Left lung (tissue), 10 donors: ENCODE measurements around the gene CCN2. TPM values are rescaled to one million over a fixed set of nuclear protein-coding genes. Genes with fewer than 3 reads are reported as not detected.

ENCODE experiments used
- ATAC-seq: fragments of 200-7000 bp; cut with Tn5 transposase; one replicate; pipeline ENCODE4 v1.9.1; 2020; ENCODE audit warnings: moderate library complexity
- DNase-seq, 4 donors: peaks; one replicate each; pipeline ENCODE4 v3.0.0-alpha.2; 2013 to 2020
- H3K27ac ChIP-seq, 2 donors: fragments of 200-600 bp; sonication (generic) in 1 of 2; one replicate each; pipeline versions ENCODE4 v1.5.0 to v1.8.0; 2020 to 2021
- H3K27me3 ChIP-seq, 2 donors: fragments of 200-600 bp; sonication (generic) in 1 of 2; one replicate each; pipeline versions ENCODE4 v1.5.0 to v1.8.0; 2020 to 2021
- H3K36me3 ChIP-seq, 2 donors: fragments of 200-600 bp; sonication (generic) in 1 of 2; one replicate each; pipeline versions ENCODE4 v1.5.0 to v1.8.0; 2020 to 2021
- H3K4me1 ChIP-seq, 2 donors: fragments of 200-600 bp; one replicate each; pipeline ENCODE4 v1.8.0; 2021
- H3K4me3 ChIP-seq, 2 donors: fragments of 200-600 bp; sonication (generic) in 1 of 2; one replicate each; pipeline versions ENCODE4 v1.5.0 to v1.8.0; 2020 to 2021; ENCODE audit warnings: mild to moderate bottlenecking in 1 of 2
- H3K9me3 ChIP-seq, 2 donors: fragments of 200-600 bp; sonication (generic) in 1 of 2; one replicate each; pipeline versions ENCODE4 v1.5.0 to v1.8.0; 2020 to 2021
- CTCF ChIP-seq, 2 donors: fragments of 200-600 bp; sonication (generic) in 1 of 2; IDR thresholded peaks; one replicate each; pipeline versions ENCODE4 v1.5.0 to v1.8.0; 2021; ENCODE audit warnings: antibody characterized with exemption in 2 of 2
- intact Hi-C, 2 donors: fragments of 100-400 bp; cut with DNase I; formaldehyde crosslinking; loops; one replicate each; pipeline versions ENCODE4 v1.11.2 to v1.14.2; 2022
- polyA plus RNA-seq, 6 donors: library from polyadenylated mRNA; unstranded; fragments of 120-200 nt; gene quantifications; one replicate each; pipeline ENCODE4 v1.2.1, GENCODE V29; 2013; ENCODE audit not compliant: insufficient read length in 6 of 6
- total RNA-seq, 2 donors: library from RNA; stranded (reverse); fragmentation: NEBNext Ultra II Directional; extraction: Animal tissue kit (Norgen Biotek cat#: 25700); gene quantifications; one replicate each; pipeline ENCODE4 v1.2.1, GENCODE V29; 2021
- donor health status: DM: no; HTN: yes; CAD: no.
- donor health status: DM: no; HTN: no; CAD: no.

Gene CCN2
- total and polyA plus RNA-seq, 8 donors = 11.6 to 282 (median 85.2) TPM

DNA sequence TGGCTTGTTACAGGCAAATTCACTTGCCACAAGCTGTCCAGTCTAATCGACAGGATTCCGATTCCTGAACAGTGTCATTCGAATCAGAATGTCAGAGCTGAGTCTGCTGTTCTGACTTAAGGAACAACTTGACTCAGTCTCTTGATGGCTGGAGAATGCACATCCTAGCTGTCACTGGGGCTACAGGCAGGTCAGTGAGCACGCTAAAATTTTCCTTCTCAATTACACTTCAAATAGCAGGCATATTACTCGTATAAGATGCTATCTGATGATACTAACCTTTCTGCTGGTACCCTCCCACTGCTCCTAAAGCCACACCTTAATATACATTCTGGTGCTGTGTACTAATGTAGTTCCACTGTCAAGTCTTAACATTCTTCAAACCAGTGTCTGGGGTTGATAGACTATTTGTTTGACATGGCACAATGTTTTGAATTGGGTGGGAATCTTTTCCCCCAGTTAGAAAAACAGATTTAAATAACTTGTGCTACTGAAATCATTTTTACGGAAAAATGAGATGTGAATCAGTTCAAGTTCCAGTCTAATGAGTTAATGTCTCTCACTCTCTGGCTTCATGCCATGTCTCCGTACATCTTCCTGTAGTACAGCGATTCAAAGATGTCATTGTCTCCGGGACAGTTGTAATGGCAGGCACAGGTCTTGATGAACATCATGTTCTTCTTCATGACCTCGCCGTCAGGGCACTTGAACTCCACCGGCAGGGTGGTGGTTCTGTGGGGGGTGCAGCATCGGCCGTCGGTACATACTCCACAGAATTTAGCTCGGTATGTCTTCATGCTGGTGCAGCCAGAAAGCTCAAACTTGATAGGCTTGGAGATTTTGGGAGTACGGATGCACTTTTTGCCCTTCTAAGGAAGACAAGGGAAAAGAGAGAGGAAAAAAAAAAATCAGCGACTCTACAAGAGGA lies 2.2 kb downstream of the CCN2 start:
- H3K4me1 ChIP-seq = peaks cover 0 to 22% of the 10 kb centered on the region in 2 donors
- intact Hi-C loops = no loop called here
- H3K9me3 ChIP-seq = no peaks in the 10 kb centered on the region
- ATAC-seq = no peak
- TF ChIP-seq CTCF (IDR thresholded peaks at IDR 0.05) = no peak
- peak overlapping the region; percentile 47 to 56 for H3K4me3 ChIP-seq
- DNase-seq = no peak
- H3K27ac ChIP-seq = peak overlapping the region; percentile 85 to 93
- H3K36me3 ChIP-seq = no peaks in the 10 kb centered on the region
- peaks cover 0 to 57% of the 10 kb centered on the region in 2 donors for H3K27me3 ChIP-seq

- DNase-seq (no peak), ATAC-seq (no peak)
- TF ChIP-seq CTCF (IDR thresholded peaks at IDR 0.05) = no peak
Observed at GRCh38 chr6:131947986-131948661, 3.0 kb downstream of the CCN2 start.

DNA sequence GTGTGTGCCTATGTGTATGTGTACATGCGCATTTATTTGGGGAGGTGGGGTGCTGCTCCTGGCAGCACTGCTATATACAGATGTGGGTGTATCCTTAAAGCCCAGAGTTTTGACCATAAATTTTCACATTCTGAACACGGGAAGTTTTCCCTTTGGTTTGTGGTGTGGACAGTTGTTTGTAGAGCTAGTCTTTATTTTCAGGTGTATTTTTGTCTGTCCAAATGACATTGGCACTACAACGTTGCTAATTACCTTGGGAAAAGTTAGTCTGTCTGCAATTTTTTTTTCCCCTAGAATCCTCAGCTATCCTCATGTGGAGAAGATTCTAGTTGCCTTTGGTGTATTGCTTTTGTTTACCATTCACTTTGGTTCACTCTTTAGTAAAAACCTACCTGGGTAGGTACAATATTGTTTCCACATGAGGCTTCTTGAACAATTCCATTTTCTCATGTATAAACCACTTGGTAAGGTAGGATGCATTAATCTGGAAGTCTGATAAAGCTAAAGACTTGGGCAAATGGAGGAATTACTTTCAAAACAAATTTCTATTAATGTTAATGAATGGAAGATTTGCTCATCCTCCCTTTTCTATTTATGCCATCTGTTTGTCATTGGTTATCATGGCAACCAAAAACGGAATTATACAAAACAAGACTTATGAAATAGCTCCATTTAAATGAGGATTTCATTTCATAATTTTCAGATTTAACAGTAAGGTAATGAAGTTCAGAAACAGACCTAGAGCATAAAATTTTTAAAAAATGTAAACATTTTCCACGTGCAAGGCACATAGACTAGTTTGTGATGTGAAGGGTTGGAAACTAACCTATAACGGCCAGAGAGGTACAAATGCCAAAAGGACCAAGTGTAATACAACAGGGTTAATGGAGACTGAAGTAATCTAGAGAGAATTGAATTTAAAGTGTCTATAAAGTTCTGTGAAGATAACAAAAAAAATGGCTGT lies 3.9 kb downstream of the CCN2 start:
- peaks cover 0 to 45% of the 10 kb centered on the region in 2 donors for H3K27me3 ChIP-seq
- TF ChIP-seq CTCF (IDR thresholded peaks at IDR 0.05) = no peak
- H3K4me1 ChIP-seq = peaks cover 0 to 21% of the 10 kb centered on the region in 2 donors
- DNase-seq (no peak), ATAC-seq (no peak)
- H3K4me3 ChIP-seq = no peak overlapping the region
- intact Hi-C loops = no loop called here
- H3K27ac ChIP-seq = no peak overlapping the region
- no peaks in the 10 kb centered on the region for H3K9me3 ChIP-seq
- no peaks in the 10 kb centered on the region for H3K36me3 ChIP-seq

More at GRCh38 chr6:131947986-131948661, 3.0 kb downstream of the CCN2 start:
- H3K27ac ChIP-seq = no peak overlapping the region
- H3K4me1 ChIP-seq = peaks cover 0 to 21% of the 10 kb centered on the region in 2 donors
- no peaks in the 10 kb centered on the region for H3K9me3 ChIP-seq
- H3K4me3 ChIP-seq = no peak overlapping the region
- intact Hi-C loops = no loop called here
- H3K36me3 ChIP-seq = no peaks in the 10 kb centered on the region
- peaks cover 0 to 52% of the 10 kb centered on the region in 2 donors for H3K27me3 ChIP-seq

DNA sequence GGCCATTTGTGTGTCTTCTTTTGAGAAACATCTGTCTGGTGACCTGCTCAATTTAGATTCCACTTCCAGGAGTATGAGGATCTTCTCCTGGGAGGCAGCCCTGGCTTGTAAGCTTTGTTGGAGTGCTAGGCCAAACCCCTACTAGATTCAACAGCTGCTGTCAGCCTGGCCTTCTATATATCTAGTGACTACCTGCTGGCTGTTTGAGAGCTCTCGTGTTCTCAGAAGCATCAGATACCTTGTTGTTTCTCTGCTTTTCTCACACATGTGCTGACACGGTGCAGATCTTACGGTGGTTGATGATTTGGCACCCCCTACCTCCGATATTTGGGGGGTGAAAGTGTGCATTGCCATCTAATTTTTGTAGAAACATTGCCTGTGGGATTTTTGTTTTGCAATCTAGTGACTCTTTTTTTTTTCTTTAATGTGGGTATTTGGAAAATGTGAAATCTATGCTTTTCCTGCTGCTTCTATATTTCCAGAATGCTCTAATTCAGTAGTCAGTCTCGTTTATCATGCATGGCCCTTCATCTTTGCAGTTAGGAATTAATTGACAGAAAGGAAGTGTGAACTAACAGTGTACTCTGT lies 4.7 kb downstream of the CCN2 start:
- intact Hi-C loops = no loop called here
- H3K9me3 ChIP-seq = no peaks in the 10 kb centered on the region
- H3K27me3 ChIP-seq = peaks cover 0 to 37% of the 10 kb centered on the region in 2 donors
- H3K27ac ChIP-seq = no peak overlapping the region
- no peak overlapping the region for H3K4me3 ChIP-seq
- ATAC-seq (no peak), DNase-seq (no peak)
- H3K36me3 ChIP-seq = no peaks in the 10 kb centered on the region
- peaks cover 0 to 15% of the 10 kb centered on the region in 2 donors for H3K4me1 ChIP-seq
- no peak for TF ChIP-seq CTCF (IDR thresholded peaks at IDR 0.05)
